Activated T-cell treated with anti-CD3 and anti-CD28 coated beads, Interleukin-2, amount 50 U/mL, for 72 hours (primary cell): ENCODE measurements around the gene UBL3. TPM values are rescaled to one million over a fixed set of nuclear protein-coding genes. Genes with fewer than 3 reads are reported as not detected.

Source experiments
- ATAC-seq, 2 donors: fragments of 150-1000 bp; cut with Tn5 transposase; replicated peaks in 1 of 2; 2 replicates each; pipeline ENCODE4 v1.10.0; 2021; ENCODE audit warnings: moderate library complexity in 2 of 2, mild to moderate bottlenecking in 1 of 2
- DNase-seq, 2 donors: peaks; one replicate each; pipeline ENCODE4 v3.0.0; 2021 to 2022; ENCODE audit warnings: mixed read lengths in 1 of 2
- H3K27ac Mint-ChIP-seq: one replicate; pipeline ENCODE4 v1.8.0; 2022; ENCODE audit warnings: mild to moderate bottlenecking, moderate library complexity, mixed read lengths
- H3K27me3 Mint-ChIP-seq: one replicate; pipeline ENCODE4 v1.8.0; 2022; ENCODE audit warnings: low read depth, mixed read lengths
- H3K36me3 Mint-ChIP-seq, 2 donors: one replicate each; pipeline ENCODE4 v1.8.0; 2022; ENCODE audit warnings: mixed read lengths in 2 of 2, mild to moderate bottlenecking in 1 of 2; ENCODE audit not compliant: insufficient read depth in 2 of 2
- H3K4me1 Mint-ChIP-seq: one replicate; pipeline ENCODE4 v1.8.0; 2022; ENCODE audit warnings: low read depth, mixed read lengths
- H3K4me3 Mint-ChIP-seq, 2 donors: one replicate each; pipeline ENCODE4 v1.8.0; 2022; ENCODE audit warnings: mild to moderate bottlenecking in 2 of 2, mixed read lengths in 2 of 2, moderate library complexity in 2 of 2
- H3K9me3 Mint-ChIP-seq, 2 donors: one replicate each; pipeline ENCODE4 v1.8.0; 2022; ENCODE audit warnings: mixed read lengths in 2 of 2
- total RNA-seq, 2 donors: library from RNA; stranded (reverse); gene quantifications; one replicate each; pipeline ENCODE4 v1.2.3, GENCODE V29; 2022

Gene UBL3
- total RNA-seq, 2 donors from 2014 or later, result 19.0 to 21.2 TPM

- Mint-ChIP-seq H3K9me3 (no peaks in the 10 kb centered on the region), H3K27ac (no peak overlapping the region), H3K27me3 (peaks cover 49% of the 10 kb centered on the region), H3K4me3 (no peak overlapping the region), H3K36me3 (no peaks in the 10 kb centered on the region), H3K4me1 (peaks cover 7% of the 10 kb centered on the region)
- ATAC-seq (no peak), DNase-seq (no peak)
Observed at GRCh38 chr13:29733147-29733611, 117.2 kb downstream of the UBL3 start.

- peaks cover 56% of the 10 kb centered on the region for H3K27me3 Mint-ChIP-seq
- DNase-seq, result no peak
- H3K4me3 Mint-ChIP-seq, result no peak overlapping the region
- H3K27ac Mint-ChIP-seq, result no peak overlapping the region
- no peaks in the 10 kb centered on the region for H3K9me3 Mint-ChIP-seq
- ATAC-seq, result no peak
- peaks cover 0 to 2% of the 10 kb centered on the region in 2 donors for H3K36me3 Mint-ChIP-seq
- peaks cover 7% of the 10 kb centered on the region for H3K4me1 Mint-ChIP-seq
Observed at GRCh38 chr13:29730253-29730652, 120.2 kb downstream of the UBL3 start.

- peaks cover 0 to 2% of the 10 kb centered on the region in 2 donors for H3K36me3 Mint-ChIP-seq
- H3K4me1 Mint-ChIP-seq, result no peaks in the 10 kb centered on the region
- ATAC-seq (no peak), DNase-seq (no peak)
- H3K9me3 Mint-ChIP-seq, result peaks cover 0 to 1% of the 10 kb centered on the region in 2 donors
- H3K27me3 Mint-ChIP-seq, result peaks cover 15% of the 10 kb centered on the region
- H3K4me3 Mint-ChIP-seq, result no peak overlapping the region
- no peak overlapping the region for H3K27ac Mint-ChIP-seq
Observed at GRCh38 chr13:29722415-29722814, 128.0 kb downstream of the UBL3 start.

GRCh38 chr13:29721766-29722165 is 128.7 kb downstream of the UBL3 start:
- ATAC-seq, result no peak
- H3K27me3 Mint-ChIP-seq, result peaks cover 15% of the 10 kb centered on the region

GRCh38 chr13:29718694-29719093 is 131.7 kb downstream of the UBL3 start:
- no peaks in the 10 kb centered on the region for H3K9me3 Mint-ChIP-seq
- DNase-seq (no peak), ATAC-seq (no peak)
- no peak overlapping the region for H3K27ac Mint-ChIP-seq
- H3K27me3 Mint-ChIP-seq, result peaks cover 10% of the 10 kb centered on the region
- H3K4me1 Mint-ChIP-seq, result no peaks in the 10 kb centered on the region
- no peak overlapping the region for H3K4me3 Mint-ChIP-seq
- no peaks in the 10 kb centered on the region for H3K36me3 Mint-ChIP-seq

More at GRCh38 chr13:29721766-29722165, 128.7 kb downstream of the UBL3 start:
- Mint-ChIP-seq H3K4me3 (no peak overlapping the region), H3K36me3 (peaks cover 0 to 2% of the 10 kb centered on the region in 2 donors), H3K4me1 (no peaks in the 10 kb centered on the region), H3K9me3 (peaks cover 0 to 1% of the 10 kb centered on the region in 2 donors), H3K27ac (no peak overlapping the region)
- no peak for DNase-seq

- no peaks in the 10 kb centered on the region for H3K36me3 Mint-ChIP-seq
- H3K27me3 Mint-ChIP-seq, result peaks cover 10% of the 10 kb centered on the region
- no peaks in the 10 kb centered on the region for H3K4me1 Mint-ChIP-seq
- DNase-seq, result no peak
- no peak overlapping the region for H3K4me3 Mint-ChIP-seq
- ATAC-seq, result peak in 1 of 2 donors; percentile 15
- H3K9me3 Mint-ChIP-seq, result no peaks in the 10 kb centered on the region
- no peak overlapping the region for H3K27ac Mint-ChIP-seq
Observed at GRCh38 chr13:29716493-29716892, 133.9 kb downstream of the UBL3 start.
